T-helper 2 cell treated with Interferon-gamma antibody and Interleukin-4, amounts not matched to agents 100 ng/mL and 5 ng/mL, for 36 hours (primary cell): Measurements from ENCODE around the gene VPS54. TPM values are rescaled to one million over a fixed set of nuclear protein-coding genes. Genes with fewer than 3 reads are reported as not detected.
"Not testable (repeated sequence)": the region's sequence is repeated elsewhere in the genome, so short reads cannot be mapped to it uniquely, and the experiment has no call there.

ENCODE experiments used
- intact Hi-C: fragments of 100-400 bp; cut with micrococcal nuclease; formaldehyde crosslinking; loops from one replicate; pipeline ENCODE4 v1.15.1; 2023
- total RNA-seq: library from RNA; stranded (reverse); gene quantifications from 2 replicates; pipeline ENCODE4 v1.2.3, GENCODE V29; 2022

The VPS54 gene
- total RNA-seq, 1 donor from 2014 or later = 19.0 TPM

GRCh38 chr2:63994329-63995070 is 24.7 kb downstream of the VPS54 start:
- intact Hi-C loops = not testable (repeated sequence)

GRCh38 chr2:63993871-63994270 is 25.4 kb downstream of the VPS54 start:
- intact Hi-C loops = no loop called here

GRCh38 chr2:63993130-63993584 is 26.1 kb downstream of the VPS54 start:
- intact Hi-C loops = not testable (repeated sequence)

GRCh38 chr2:63992061-63992685 is 27.1 kb downstream of the VPS54 start:
- intact Hi-C loops = no loop called here

GRCh38 chr2:63991173-63991999 is 27.8 kb downstream of the VPS54 start:
- intact Hi-C loops = not testable (repeated sequence)

- intact Hi-C loops = no loop called here
Measured at GRCh38 chr2:63990072-63990471, 29.2 kb downstream of the VPS54 start.

GRCh38 chr2:63988842-63989436 is 30.3 kb downstream of the VPS54 start:
- intact Hi-C loops = not testable (repeated sequence)

GRCh38 chr2:63984606-63985359 is 34.4 kb downstream of the VPS54 start:
- intact Hi-C loops = no loop called here

GRCh38 chr2:63983986-63984605 is 35.1 kb downstream of the VPS54 start:
- intact Hi-C loops = no loop called here

GRCh38 chr2:63982335-63982734 is 36.9 kb downstream of the VPS54 start:
- intact Hi-C loops = no loop called here

- intact Hi-C loops = no loop called here
Measured at GRCh38 chr2:63981702-63982103, 37.5 kb downstream of the VPS54 start.

GRCh38 chr2:63980794-63981193 is 38.4 kb downstream of the VPS54 start:
- intact Hi-C loops = no loop called here

- intact Hi-C loops = loop anchor here (5.0 to 10.0 kb wide), 2 partner anchors 39 to 283 kb away; partner anchors contain the start of gene VPS54
Measured at GRCh38 chr2:63977904-63978303, 41.3 kb downstream of the VPS54 start.

- intact Hi-C loops = loop anchor here (5.0 to 10.0 kb wide), 2 partner anchors 41 to 281 kb away; partner anchors contain the start of gene VPS54
Measured at GRCh38 chr2:63976125-63976510, 43.1 kb downstream of the VPS54 start.

GRCh38 chr2:63975437-63976124 is 43.6 kb downstream of the VPS54 start:
- intact Hi-C loops = loop anchor here (5.0 to 10.0 kb wide), 2 partner anchors 42 to 281 kb away; partner anchors contain the start of gene VPS54

- intact Hi-C loops = loop anchor here (5.0 to 10.0 kb wide), 2 partner anchors 42 to 280 kb away; partner anchors contain the start of gene VPS54
Measured at GRCh38 chr2:63975036-63975435, 44.2 kb downstream of the VPS54 start.

- intact Hi-C loops = no loop called here
Measured at GRCh38 chr2:63962186-63962585, 57.0 kb downstream of the VPS54 start.

GRCh38 chr2:63950414-63950813 is 68.8 kb downstream of the VPS54 start:
- intact Hi-C loops = no loop called here

GRCh38 chr2:63942788-63943187 is 76.4 kb downstream of the VPS54 start:
- intact Hi-C loops = no loop called here
